ENCODE data around the gene SERPINB12. TPM values are rescaled to one million over a fixed set of nuclear protein-coding genes. Genes with fewer than 3 reads are reported as not detected.

SERPINB12 gene
- total RNA-seq, 2 experiments from 2014 or later, result not detected

- no peak overlapping the region for H3K4me3 Mint-ChIP-seq
- ChIA-PET CTCF (no interaction called here), POLR2A (no interaction called here)
- H3K4me1 Mint-ChIP-seq (ENCODE audit: low read depth), result no peaks in the 10 kb centered on the region
- no peak overlapping the region for H3K27ac Mint-ChIP-seq
- H3K36me3 Mint-ChIP-seq, result no peaks in the 10 kb centered on the region
- no peaks in the 10 kb centered on the region for H3K9me3 Mint-ChIP-seq
- DNase-seq, result no peak
- intact Hi-C loops (cut with micrococcal nuclease), result no loop called here
- peaks cover 6% of the 10 kb centered on the region for H3K27me3 Mint-ChIP-seq
Measured at GRCh38 chr18:63553081-63553480, 10.9 kb downstream of the SERPINB12 start.

GRCh38 chr18:63559567-63560491 is 17.7 kb downstream of the SERPINB12 start:
- intact Hi-C loops (cut with micrococcal nuclease), result no loop called here
- Mint-ChIP-seq H3K9me3 (no peaks in the 10 kb centered on the region), H3K4me3 (no peak overlapping the region), H3K4me1 (ENCODE audit: low read depth) (no peaks in the 10 kb centered on the region), H3K27me3 (peaks cover 6% of the 10 kb centered on the region), H3K27ac (no peak overlapping the region), H3K36me3 (no peaks in the 10 kb centered on the region)
- ChIA-PET POLR2A (interaction anchor here (0.5 kb wide), 1 partner anchor 86 kb away, joined by 3 read pairs; no protein-coding TSS in a partner anchor), CTCF (no interaction called here)
- DNase-seq, result no peak

- Mint-ChIP-seq H3K36me3 (no peaks in the 10 kb centered on the region), H3K27ac (no peak overlapping the region), H3K9me3 (no peaks in the 10 kb centered on the region), H3K27me3 (peaks cover 6% of the 10 kb centered on the region), H3K4me3 (no peak overlapping the region), H3K4me1 (ENCODE audit: low read depth) (no peaks in the 10 kb centered on the region)
- POLR2A ChIA-PET, result no interaction called here
- intact Hi-C loops (cut with micrococcal nuclease), result no loop called here
- no peak for DNase-seq
- CTCF ChIA-PET, result no interaction called here
Measured at GRCh38 chr18:63562284-63562683, 20.1 kb downstream of the SERPINB12 start.

GRCh38 chr18:63564021-63564420 is 21.9 kb downstream of the SERPINB12 start:
- ChIA-PET POLR2A (no interaction called here), CTCF (interaction anchor here (1.4 kb wide), 1 partner anchor 46 kb away, joined by 4 read pairs; no protein-coding TSS in a partner anchor)
- H3K9me3 Mint-ChIP-seq, result no peaks in the 10 kb centered on the region
- DNase-seq, result no peak
- H3K27ac Mint-ChIP-seq, result no peak overlapping the region
- intact Hi-C loops (cut with micrococcal nuclease), result no loop called here
- peaks cover 10% of the 10 kb centered on the region for H3K27me3 Mint-ChIP-seq
- H3K4me1 Mint-ChIP-seq (ENCODE audit: low read depth), result no peaks in the 10 kb centered on the region
- H3K36me3 Mint-ChIP-seq, result no peaks in the 10 kb centered on the region
- H3K4me3 Mint-ChIP-seq, result no peak overlapping the region

- H3K27ac Mint-ChIP-seq, result no peak overlapping the region
- H3K4me3 Mint-ChIP-seq, result no peak overlapping the region
- no peak for DNase-seq
- intact Hi-C loops (cut with micrococcal nuclease), result no loop called here
- POLR2A ChIA-PET, result interaction anchor here (0.5 kb wide), 1 partner anchor 55 kb away, joined by 3 read pairs; no protein-coding TSS in a partner anchor
- H3K36me3 Mint-ChIP-seq, result no peaks in the 10 kb centered on the region
- H3K9me3 Mint-ChIP-seq, result no peaks in the 10 kb centered on the region
- no peaks in the 10 kb centered on the region for H3K4me1 Mint-ChIP-seq (ENCODE audit: low read depth)
- CTCF ChIA-PET, result interaction anchor here (1.4 kb wide), 1 partner anchor 46 kb away, joined by 4 read pairs; no protein-coding TSS in a partner anchor
- H3K27me3 Mint-ChIP-seq, result peaks cover 6% of the 10 kb centered on the region
Measured at GRCh38 chr18:63564561-63564960, 22.4 kb downstream of the SERPINB12 start.

- ChIA-PET POLR2A (no interaction called here), CTCF (interaction anchor here (1.9 kb wide), 1 partner anchor 11 kb away, joined by 4 read pairs; no protein-coding TSS in a partner anchor)
- Mint-ChIP-seq H3K9me3 (no peaks in the 10 kb centered on the region), H3K27me3 (peaks cover 6% of the 10 kb centered on the region), H3K4me1 (ENCODE audit: low read depth) (no peaks in the 10 kb centered on the region), H3K27ac (no peak overlapping the region), H3K4me3 (no peak overlapping the region), H3K36me3 (no peaks in the 10 kb centered on the region)
- no peak for DNase-seq
- intact Hi-C loops (cut with micrococcal nuclease), result no loop called here
Measured at GRCh38 chr18:63567276-63567675, 25.1 kb downstream of the SERPINB12 start.

GRCh38 chr18:63567825-63568224 is 25.7 kb downstream of the SERPINB12 start:
- CTCF ChIA-PET, result interaction anchor here (1.9 kb wide), 1 partner anchor 10 kb away, joined by 4 read pairs; no protein-coding TSS in a partner anchor
- Mint-ChIP-seq H3K27me3 (peaks cover 8% of the 10 kb centered on the region), H3K36me3 (no peaks in the 10 kb centered on the region), H3K27ac (no peak overlapping the region), H3K4me3 (no peak overlapping the region), H3K4me1 (ENCODE audit: low read depth) (no peaks in the 10 kb centered on the region), H3K9me3 (no peaks in the 10 kb centered on the region)
- intact Hi-C loops (cut with micrococcal nuclease), result no loop called here
- DNase-seq, result no peak
- POLR2A ChIA-PET, result no interaction called here

- H3K27me3 Mint-ChIP-seq, result peaks cover 8% of the 10 kb centered on the region
- ChIA-PET POLR2A (interaction anchor here (0.6 kb wide), 1 partner anchor 26 kb away, joined by 3 read pairs; no protein-coding TSS in a partner anchor), CTCF (no interaction called here)
- no peak overlapping the region for H3K27ac Mint-ChIP-seq
- no peak for DNase-seq
- no peaks in the 10 kb centered on the region for H3K36me3 Mint-ChIP-seq
- no peak overlapping the region for H3K4me3 Mint-ChIP-seq
- intact Hi-C loops (cut with micrococcal nuclease), result no loop called here
- H3K9me3 Mint-ChIP-seq, result no peaks in the 10 kb centered on the region
- no peaks in the 10 kb centered on the region for H3K4me1 Mint-ChIP-seq (ENCODE audit: low read depth)
Measured at GRCh38 chr18:63570721-63571120, 28.6 kb downstream of the SERPINB12 start.

GRCh38 chr18:63575681-63576080 is 33.5 kb downstream of the SERPINB12 start:
- POLR2A ChIA-PET, result no interaction called here
- intact Hi-C loops (cut with micrococcal nuclease), result loop anchor here (5.0 kb wide), 1 partner anchor 267 kb away; no protein-coding TSS in a partner anchor
- no peak for DNase-seq
- H3K9me3 Mint-ChIP-seq, result no peaks in the 10 kb centered on the region
- peaks cover 2% of the 10 kb centered on the region for H3K27me3 Mint-ChIP-seq
- H3K4me3 Mint-ChIP-seq, result no peak overlapping the region
- CTCF ChIA-PET, result interaction anchor here (0.7 to 1.3 kb wide), 2 partner anchors 9 to 58 kb away, joined by 3 to 4 read pairs; no protein-coding TSS in a partner anchor
- no peaks in the 10 kb centered on the region for H3K36me3 Mint-ChIP-seq
- no peaks in the 10 kb centered on the region for H3K4me1 Mint-ChIP-seq (ENCODE audit: low read depth)
- H3K27ac Mint-ChIP-seq, result no peak overlapping the region

GRCh38 chr18:63578357-63578958 is 36.3 kb downstream of the SERPINB12 start:
- H3K9me3 Mint-ChIP-seq, result no peaks in the 10 kb centered on the region
- no peak overlapping the region for H3K4me3 Mint-ChIP-seq
- ChIA-PET CTCF (interaction anchor here (0.8 to 6.5 kb wide), 9 partner anchors 12 to 271 kb away, joined by 3 to 89 read pairs (median 4); no protein-coding TSS in a partner anchor), POLR2A (no interaction called here)
- peaks cover 3% of the 10 kb centered on the region for H3K27me3 Mint-ChIP-seq
- no peaks in the 10 kb centered on the region for H3K36me3 Mint-ChIP-seq
- H3K4me1 Mint-ChIP-seq (ENCODE audit: low read depth), result no peaks in the 10 kb centered on the region
- DNase-seq, result no peak
- H3K27ac Mint-ChIP-seq, result no peak overlapping the region
- intact Hi-C loops (cut with micrococcal nuclease), result loop anchor here (1.0 to 5.0 kb wide), 2 partner anchors 60 to 264 kb away; no protein-coding TSS in a partner anchor

GRCh38 chr18:63579616-63580015 is 37.4 kb downstream of the SERPINB12 start:
- no peaks in the 10 kb centered on the region for H3K9me3 Mint-ChIP-seq
- CTCF ChIA-PET, result interaction anchor here (1.9 to 6.5 kb wide), 3 partner anchors 51 to 66 kb away, joined by 7 to 89 read pairs (median 43); no protein-coding TSS in a partner anchor
- H3K36me3 Mint-ChIP-seq, result no peaks in the 10 kb centered on the region
- peaks cover 3% of the 10 kb centered on the region for H3K27me3 Mint-ChIP-seq
- H3K4me1 Mint-ChIP-seq (ENCODE audit: low read depth), result no peaks in the 10 kb centered on the region
- no peak for DNase-seq
- POLR2A ChIA-PET, result no interaction called here
- intact Hi-C loops (cut with micrococcal nuclease), result loop anchor here (5.0 kb wide), 1 partner anchor 263 kb away; no protein-coding TSS in a partner anchor
- H3K4me3 Mint-ChIP-seq, result no peak overlapping the region
- no peak overlapping the region for H3K27ac Mint-ChIP-seq

- CTCF ChIA-PET, result no interaction called here
- no peak for DNase-seq
Measured at GRCh38 chr18:63585988-63586387, 43.8 kb downstream of the SERPINB12 start.

More at GRCh38 chr18:63585988-63586387, 43.8 kb downstream of the SERPINB12 start:
- Mint-ChIP-seq H3K4me3 (no peak overlapping the region), H3K27me3 (peaks cover 7% of the 10 kb centered on the region), H3K9me3 (no peaks in the 10 kb centered on the region), H3K4me1 (ENCODE audit: low read depth) (no peaks in the 10 kb centered on the region), H3K27ac (no peak overlapping the region), H3K36me3 (no peaks in the 10 kb centered on the region)
- intact Hi-C loops (cut with micrococcal nuclease), result no loop called here
- POLR2A ChIA-PET, result no interaction called here
